ENCODE data around the gene TSPAN1.

GRCh38 chr1:46197560-46197963 lies 22.7 kb downstream of the TSPAN1 start:
- no peak for TF ChIP-seq CTCF (IDR thresholded peaks at IDR 0.05)
- no peak for TF ChIP-seq POLR2A (IDR thresholded peaks at IDR 0.05)

Measured in heart left ventricle (tissue), 13 donors.